NCI-H82 treated with DMSO at 0.1 percent for 48 hours (cell line): ENCODE data around the gene PDLIM7.

ENCODE experiments used
- DNase-seq: peaks from one replicate; lab custom pipeline; 2025; ENCODE audit not compliant: unreplicated experiment; lab: John Stamatoyannopoulos, UW

PDLIM7 gene

GRCh38 chr5:177458912-177459350, 38.5 kb downstream of the PDLIM7 start:
- DNase-seq: no peak

GRCh38 chr5:177457852-177458681, 39.3 kb downstream of the PDLIM7 start:
- DNase-seq: no peak

- peak; percentile 86 for DNase-seq
Observed at GRCh38 chr5:177456976-177457851, 40.2 kb downstream of the PDLIM7 start.

- no peak for DNase-seq
Observed at GRCh38 chr5:177456591-177456964, 40.8 kb downstream of the PDLIM7 start.

- DNase-seq: peak; percentile 70
Observed at GRCh38 chr5:177455661-177456590, 41.5 kb downstream of the PDLIM7 start.

GRCh38 chr5:177455036-177455660, 42.3 kb downstream of the PDLIM7 start:
- DNase-seq: peak; percentile 56

GRCh38 chr5:177454397-177455035, 42.9 kb downstream of the PDLIM7 start:
- DNase-seq: peak; percentile 56

- no peak for DNase-seq
Observed at GRCh38 chr5:177453852-177454396, 43.5 kb downstream of the PDLIM7 start.

GRCh38 chr5:177452688-177453638, 44.4 kb downstream of the PDLIM7 start:
- DNase-seq: no peak

GRCh38 chr5:177450667-177451424, 46.6 kb downstream of the PDLIM7 start:
- DNase-seq: no peak

GRCh38 chr5:177449140-177450061, 48.0 kb downstream of the PDLIM7 start:
- no peak for DNase-seq

GRCh38 chr5:177448244-177448950, 49.0 kb downstream of the PDLIM7 start:
- no peak for DNase-seq

GRCh38 chr5:177447611-177448243, 49.7 kb downstream of the PDLIM7 start:
- no peak for DNase-seq

- DNase-seq: no peak
Observed at GRCh38 chr5:177447066-177447610, 50.3 kb downstream of the PDLIM7 start.
